Activated CD4-positive, alpha-beta T cell treated with anti-CD3 and anti-CD28 coated beads, Interleukin-10, Interleukin-2, amounts not matched to agents 100 ng/mL and 50 ng/mL, durations not matched to agents 16 hours and 8 hours (primary cell): ENCODE results near the gene CUTA.
"Not testable (repeated sequence)": the region's sequence is repeated elsewhere in the genome, so short reads cannot be mapped to it uniquely, and the experiment has no call there.

Experiments
- DNase-seq: peaks from one replicate; pipeline ENCODE4 v3.0.0-alpha.2; 2020

The CUTA gene

DNA sequence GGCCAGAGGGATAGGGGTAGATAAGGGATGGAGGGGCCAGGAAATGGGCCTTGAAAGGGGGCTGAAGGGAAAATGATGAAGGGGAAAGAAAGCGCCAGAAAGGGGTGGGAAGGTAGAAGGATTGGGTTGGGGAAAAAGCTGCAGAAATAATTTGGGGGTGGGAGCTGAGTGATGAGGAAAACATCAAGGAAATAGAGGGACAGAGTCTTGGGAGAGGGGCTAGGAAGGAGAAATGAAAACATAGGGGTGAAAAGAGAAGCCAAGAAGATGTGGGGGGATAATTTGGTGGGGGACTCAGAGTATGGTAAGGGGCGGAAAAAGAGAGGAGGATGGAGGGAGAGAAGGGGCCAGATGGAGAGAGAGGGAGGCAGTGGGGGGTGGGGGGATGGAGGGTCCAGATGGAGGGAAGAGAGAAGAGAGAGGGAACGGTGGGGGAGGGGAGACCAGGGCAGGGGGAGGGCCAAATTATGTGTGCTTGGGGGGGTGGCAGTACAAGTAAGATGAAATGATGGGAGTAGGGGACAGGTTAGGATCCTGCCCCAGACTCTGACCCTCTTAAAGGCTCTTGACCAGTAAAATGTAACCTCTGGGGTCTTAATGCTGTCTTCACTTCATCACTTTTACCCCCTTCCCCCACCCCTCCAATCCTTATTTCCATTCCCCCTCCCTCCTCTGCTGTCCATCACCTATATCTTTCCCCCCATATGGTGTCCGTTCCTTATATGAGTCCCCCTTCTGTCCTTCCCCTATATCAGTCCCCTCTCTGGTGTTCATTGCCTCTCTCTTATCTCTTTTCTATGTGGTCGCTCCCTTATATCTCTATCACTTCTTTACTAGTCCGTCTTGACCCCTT lies 2.8 kb upstream of the CUTA start:
- no peak for DNase-seq

DNA sequence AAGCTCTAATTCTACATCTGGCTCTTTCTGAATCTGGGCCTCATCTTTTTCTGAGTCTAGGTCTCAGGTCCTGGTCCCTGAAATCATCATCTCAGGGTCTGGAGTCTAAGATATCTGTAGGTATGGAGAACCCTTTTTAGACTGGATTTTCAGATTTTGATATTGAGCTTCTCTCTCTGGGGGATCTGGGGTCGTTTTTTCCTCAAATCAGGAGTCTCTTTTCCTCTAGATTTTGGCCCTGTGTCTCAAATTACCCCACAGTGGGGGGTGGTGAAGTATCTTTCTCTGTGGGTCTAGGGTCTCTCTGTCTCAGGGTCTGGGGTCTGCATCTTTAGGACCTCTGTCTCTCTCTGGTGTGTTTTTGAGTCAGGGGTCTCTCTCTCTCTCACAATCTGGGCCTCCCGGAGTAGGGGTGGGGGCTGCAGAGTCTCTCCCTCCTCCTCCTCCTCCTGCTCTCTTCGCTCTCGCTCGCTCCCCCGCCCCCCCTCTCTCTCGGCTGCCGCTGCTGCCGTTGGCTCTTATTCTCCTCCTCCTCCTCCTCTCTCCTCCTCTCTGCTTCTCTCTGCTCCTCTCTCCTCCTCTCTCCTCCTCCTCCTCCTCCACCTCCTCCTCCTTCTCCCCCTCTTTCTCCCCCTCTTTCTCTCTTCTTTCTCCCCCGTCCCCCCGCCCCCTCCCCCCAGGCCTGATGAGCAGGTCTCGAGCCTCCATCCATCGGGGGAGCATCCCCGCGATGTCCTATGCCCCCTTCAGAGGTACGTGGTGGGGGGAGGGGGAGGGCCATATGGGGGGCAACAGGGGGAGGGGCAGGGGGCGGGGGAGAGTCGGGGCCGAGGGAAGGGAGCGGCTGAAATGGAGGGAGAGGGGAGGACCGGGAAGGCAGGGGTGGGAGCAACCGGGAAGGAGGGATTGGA lies 1.9 kb upstream of the CUTA start, which contains the start of gene SYNGAP1:
TSS of gene SYNGAP1 (plus strand) at position 486 of the 911 bp plus-strand sequence. CDS start at position 686, 200 bp downstream.
- DNase-seq = peak; percentile 60

DNA sequence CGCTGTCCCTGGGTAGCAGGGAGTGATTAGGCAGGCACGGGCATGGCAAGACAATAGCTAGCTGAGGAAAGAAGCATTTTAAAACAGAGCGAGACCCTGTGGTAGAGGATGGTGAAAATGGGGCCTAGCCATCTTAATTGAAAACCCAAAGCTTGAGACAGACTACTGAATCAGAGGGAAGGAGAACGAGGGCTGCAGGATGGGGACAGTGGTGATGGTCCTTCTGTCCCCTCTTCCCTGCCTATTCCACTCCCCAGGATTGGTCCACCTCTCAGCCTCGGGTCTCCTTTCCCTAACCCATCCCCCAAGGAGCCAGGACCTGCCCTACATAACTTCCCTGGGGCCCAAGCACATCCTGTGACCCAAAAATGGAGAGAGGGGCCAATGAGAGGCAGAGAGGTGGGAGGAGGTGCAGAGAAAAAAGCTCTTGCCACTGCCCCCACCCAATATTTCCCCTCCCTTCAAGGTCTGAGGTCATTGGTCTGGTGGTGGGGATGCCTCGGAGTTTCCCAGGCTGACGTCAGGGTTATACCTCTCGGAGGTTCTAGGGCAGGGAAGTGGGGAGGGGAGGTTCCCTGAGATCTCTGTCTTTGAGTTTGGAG lies 884 bp upstream of the CUTA start:
- peak; percentile 83 for DNase-seq

DNA sequence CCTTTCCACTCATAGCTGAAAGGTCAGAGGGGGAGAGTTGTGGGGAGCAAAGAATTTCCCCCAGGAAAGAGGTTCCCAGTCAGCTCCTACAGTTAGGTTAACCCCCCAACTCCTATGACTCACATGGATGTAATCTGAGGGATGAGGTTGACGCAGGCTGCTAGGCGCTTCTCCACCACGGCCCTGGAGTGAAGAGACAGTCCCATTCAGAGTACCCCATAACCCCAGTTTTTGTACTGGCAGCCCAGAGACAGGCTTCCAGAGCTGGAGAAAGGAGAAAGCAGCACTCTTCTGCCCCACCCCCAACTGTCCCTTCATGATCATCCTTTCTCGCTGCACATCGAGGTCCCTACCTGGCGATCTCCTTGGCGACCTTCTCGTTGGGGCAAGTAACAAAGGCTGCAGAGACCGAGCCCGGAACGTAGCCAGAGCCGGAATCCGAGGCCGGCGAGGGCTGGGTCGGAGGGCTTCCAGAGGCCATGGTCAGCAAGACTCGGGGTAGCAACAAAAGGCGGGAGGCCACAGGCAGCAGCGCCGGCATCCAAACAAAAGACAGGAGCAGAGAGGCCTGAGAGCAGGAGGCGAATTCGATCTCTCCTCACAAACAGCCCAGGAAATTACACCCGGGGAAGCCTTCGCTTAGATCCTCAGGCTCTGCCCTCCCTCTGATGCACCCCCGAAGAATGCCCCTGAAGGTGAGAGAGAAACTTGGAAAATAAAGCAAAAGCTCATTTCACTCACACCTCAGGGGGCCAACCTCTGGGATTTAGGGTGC lies 592 bp downstream of the CUTA start:
- DNase-seq = peak; percentile 30

DNA sequence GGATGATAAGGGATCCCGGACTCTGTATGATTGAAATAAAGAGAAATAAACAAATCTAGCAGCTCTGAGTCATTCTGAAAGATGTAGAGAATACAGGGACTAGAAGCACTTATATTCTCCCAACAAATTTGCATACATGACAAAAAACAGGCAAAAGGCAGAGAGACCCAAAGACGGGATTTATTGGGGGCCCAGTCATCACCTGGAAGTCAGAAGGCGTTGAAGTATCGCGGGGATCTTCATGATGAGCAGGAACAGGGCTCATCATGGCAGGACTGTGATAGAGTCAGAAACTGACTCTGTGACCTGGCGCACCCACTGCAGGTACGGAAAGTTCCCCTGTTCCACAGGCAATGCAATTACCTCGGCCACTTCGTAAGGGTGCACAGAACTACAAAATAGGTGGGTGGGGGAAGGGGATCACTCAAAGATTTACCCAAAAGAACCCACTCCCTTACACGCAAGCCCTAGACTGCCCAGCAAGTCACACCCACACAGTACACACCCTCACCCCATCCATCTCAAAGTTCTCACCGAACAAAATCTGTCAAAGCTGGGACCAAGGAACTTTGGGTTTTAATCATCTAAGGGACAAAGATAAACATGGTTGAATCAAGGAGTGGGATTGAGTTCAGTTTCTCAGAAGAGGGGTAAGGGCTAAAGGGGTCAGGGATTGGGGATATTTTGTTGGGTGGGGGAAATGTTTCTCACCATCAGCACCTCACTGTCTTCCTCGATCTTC lies 1.4 kb downstream of the CUTA start:
- peak; percentile 75 for DNase-seq

DNA sequence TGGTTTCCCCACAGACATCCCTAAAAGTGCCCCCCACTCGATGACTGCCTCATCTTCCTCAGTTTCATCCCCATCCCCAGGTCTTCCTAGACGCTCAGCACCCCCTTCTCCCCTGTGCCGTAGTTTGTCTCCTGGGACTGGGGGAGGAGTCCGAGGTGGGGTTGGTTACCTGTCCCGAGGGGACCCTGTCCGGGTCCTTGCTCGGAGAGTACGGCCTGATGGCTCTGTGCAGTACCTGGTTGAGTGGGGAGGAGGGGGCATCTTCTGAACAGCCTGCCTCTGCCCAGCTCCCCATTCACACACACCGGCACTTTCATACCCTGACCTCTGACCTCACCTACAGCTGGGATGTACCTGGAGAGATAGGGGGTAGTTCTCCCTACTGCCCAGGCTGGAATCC lies 2.1 kb downstream of the CUTA start:
- DNase-seq = no peak

DNA sequence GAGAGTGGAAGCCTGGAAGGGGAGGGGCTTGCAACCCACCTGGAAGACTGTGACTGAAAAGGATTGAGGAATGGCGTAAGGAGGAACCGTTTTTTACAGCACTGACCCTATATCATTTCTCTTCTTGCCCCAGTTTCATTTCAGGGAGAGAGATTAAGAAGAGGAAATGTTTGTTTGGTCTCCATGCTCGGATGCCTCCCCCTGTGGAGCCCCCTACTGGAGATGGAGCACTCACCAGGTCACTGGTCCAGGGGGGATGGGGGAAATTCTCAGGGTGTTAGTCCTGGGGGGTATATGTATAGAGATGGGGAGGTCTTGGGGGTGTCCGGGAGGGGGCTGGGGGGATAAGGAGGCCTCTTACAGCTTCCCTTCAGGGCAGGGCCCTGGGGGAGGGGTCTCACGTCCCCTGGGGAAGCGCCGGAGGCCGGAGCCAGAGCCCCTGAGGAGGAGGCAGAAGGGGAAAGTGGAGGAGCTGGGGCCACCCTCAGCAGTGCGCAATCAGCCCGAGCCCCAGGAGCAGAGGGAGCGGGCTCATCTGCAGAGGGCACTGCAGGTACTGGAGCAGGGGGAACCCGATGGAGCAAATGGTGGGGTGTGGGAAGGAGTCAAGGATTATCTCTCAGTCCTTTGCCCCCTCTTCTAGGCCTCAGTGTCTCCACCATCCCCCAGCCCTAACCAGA lies 3.2 kb downstream of the CUTA start:
- DNase-seq = no peak

DNA sequence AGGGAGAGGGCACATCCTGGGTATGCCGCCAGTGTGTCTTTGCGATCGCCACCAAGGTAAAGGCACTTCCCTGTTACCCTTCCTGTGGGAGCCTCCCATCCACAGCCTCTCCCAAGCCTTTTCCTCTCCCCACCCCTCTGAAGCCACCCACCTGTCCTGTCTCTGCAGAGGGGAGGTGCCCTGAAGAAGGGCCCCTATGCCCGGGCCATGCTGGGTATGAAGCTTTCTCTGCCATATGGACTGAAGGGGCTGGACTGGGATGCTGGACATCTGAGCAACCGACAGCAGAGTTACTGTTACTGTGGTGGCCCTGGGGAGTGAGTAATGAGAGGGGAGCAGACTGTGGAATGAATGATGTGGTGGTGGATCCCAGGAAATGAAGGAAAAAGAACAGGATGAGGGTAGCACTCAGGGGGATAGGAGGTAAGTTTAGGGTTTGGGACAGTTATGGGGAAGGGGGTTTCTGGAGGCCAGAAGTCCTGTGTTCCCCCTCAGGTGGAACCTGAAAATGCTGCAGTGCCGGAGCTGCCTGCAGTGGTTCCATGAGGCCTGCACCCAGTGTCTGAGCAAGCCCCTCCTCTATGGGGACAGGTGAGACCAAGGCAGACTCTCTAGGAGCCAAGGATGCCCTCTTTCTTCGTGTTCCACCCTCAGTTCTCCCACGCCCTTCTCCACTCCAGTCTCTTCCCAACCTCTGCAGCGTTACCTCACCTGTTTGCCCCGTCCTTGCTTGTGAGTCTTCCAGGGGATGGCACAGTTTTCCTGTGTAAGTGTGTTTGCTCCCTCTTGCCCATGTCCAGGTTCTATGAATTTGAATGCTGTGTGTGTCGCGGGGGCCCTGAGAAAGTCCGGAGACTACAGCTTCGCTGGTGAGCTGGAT lies 4.4 kb downstream of the CUTA start:
- no peak for DNase-seq

DNA sequence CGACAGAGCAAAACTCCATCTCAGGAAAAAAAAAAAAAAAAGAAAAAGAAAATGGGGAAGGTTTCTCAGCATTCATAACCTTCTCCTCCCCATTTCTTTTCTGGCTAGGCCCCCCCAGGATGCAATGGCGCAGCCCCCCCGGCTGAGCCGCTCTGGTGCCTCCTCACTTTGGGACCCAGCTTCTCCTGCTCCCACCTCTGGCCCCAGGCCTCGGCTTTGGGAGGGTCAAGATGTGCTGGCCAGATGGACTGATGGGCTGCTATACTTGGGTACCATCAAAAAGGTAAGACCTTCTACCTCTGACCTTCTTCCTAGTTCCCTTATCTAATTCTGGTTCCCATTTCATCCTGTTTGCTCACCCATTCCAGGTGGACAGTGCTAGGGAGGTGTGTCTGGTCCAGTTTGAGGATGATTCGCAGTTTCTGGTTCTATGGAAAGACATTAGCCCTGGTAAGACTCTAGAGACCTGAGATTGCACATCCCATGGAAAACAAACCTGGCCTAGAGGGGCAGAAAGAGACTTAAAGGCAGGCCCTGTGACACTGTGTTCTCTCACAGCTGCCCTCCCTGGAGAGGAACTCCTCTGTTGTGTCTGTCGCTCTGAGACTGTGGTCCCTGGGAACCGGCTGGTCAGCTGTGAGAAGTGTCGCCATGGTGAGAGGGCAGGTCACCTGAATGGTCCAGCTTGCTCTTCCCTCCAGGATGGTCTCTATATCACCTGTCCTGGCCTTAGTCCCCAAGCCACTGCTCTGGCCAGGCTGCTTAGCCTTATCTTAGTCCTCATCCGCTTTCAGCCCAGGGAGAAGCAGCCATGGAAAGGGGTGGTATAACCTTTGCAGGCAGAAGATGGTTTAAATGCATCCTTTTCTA lies 5.5 kb downstream of the CUTA start:
- no peak for DNase-seq

DNA sequence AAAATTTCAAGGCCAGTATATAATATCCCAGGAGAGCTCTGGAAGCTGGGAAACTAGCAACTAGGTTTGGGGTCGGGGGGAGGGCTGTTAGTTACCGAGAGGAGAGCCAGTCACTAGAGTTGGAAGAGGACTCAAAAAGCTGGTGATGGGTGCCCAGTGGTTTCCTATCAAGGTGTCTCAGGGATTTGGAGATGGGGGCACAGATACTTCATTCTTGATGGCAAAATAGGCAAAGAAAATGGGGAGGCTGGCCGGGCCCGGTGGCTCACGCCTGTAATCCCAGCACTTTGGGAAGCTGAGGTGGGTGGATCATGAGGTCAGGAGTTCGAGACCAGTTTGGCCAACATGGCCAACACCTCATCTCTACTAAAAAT lies 6.3 kb downstream of the CUTA start:
- DNase-seq = no peak

DNA sequence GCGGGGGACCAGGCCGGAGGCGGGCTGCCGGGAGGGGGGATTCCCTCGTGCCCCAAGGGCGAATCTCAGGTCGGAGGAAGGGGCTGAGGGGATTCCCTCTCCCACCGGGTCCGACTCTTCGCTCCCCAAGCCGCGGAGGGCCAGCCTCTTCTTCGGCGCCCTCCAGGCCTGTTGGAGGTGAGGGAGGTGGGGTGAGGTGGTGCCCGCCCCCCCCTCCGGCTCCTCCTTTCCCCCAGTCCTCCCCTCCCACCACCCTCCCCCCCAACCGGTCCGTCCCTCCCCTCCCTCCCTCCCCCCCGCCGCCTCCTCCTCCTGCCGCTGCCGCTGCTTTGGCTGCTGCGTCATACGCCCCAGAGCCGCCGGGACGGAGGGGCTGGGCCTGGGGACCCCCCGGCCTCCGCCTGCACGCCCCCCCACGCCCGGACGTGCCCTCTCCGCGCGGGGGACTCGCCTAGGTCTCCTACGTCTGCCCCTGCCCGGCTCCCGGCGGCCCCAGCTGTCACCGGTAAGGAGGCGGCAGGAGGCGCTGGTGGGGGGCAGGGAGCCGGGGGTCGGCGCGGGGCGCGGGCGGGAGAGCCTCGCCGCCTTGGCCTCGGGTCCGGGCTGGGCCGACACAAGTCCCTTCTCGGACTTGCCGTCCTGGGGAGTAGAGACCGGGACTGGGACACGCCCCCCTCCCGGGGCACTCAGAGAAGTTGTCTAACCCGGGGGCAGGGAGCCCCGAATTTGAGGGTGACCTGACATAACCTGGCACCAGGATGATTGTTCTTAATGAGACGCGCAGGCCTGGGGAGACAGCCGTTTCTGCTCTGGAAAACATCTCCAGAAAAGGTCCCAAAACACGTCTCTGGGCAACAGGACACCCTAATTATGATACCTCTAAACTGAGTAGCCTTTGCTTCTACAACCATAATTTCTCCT lies 6.9 kb downstream of the CUTA start, which contains the start of gene PHF1:
TSS of gene PHF1 (plus strand) at position 304 of the 921 bp plus-strand sequence. CDS start 1,250 bp downstream, outside the sequence.
- DNase-seq = no peak

DNA sequence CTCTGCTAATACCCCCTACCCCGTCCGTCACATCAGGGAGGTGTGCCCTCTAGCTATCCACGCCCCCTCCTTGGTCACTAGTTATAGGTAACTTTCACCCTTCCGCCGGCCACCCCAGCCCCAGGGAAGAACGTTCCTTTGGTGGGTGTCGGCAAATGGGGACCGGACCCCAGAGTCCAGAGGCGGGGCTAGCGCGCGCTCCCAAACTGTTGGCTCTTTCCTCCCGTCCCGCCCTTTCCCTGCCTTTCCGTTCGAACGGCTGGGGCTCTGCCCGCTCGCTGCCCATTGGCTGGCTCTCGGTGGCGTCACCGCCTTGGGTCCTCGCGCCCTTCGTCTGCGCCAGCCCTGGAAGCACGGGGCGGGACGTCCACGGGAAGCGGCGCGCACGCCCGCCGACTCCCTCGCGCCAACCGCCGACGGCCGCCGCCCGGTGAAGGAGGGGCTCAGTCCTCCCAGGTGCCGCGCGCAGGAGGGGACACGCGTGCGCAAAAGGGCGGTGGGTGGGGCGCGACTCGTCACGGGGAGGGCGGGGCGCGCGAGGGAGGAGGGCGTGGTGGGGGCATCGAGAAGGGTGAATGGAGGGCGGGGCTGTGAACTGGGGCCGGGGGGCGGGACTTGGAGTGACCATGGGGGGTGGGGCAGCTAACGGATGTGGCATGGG lies 7.7 kb downstream of the CUTA start:
- peak; percentile 99 for DNase-seq

DNA sequence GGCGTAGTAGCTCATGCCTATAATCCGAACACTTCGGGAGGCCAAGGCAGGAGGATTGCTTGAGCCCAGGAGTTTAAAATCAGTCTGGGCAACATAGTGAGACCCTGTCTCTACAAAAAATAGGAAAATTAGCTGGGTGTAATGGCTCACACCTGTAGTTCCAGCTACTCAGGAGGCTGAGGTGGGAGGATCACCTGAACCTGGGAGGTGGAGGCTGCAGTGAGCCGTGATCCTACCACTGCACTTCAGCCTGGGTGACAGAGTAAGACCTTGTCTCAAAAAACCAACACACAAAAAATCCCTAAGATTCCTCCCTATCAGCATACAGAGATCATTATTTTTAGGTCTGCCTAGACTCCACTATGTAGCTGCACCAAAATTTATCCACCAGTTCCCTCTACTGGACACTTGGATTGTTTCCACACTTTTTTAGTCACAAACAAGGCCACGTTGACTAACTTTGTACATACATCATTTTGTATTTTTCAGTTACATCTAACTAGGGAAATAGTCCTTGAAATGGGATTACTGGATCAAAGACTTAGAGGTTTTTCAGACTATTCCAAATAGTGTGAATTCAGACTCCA lies 10.7 kb downstream of the CUTA start:
- no peak for DNase-seq

DNA sequence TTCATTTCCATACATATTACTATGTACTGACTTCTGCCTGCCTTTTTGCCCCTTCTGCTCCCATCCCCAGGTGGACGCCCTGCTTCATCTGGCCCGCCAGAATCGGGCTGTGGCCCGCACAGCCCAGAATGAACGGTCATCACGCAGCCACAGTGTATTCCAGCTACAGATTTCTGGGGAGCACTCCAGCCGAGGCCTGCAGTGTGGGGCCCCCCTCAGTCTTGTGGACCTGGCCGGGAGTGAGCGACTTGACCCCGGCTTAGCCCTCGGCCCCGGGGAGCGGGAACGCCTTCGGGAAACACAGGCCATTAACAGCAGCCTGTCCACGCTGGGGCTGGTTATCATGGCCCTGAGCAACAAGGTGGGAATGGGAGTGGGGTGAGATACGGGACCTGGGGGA lies 11.8 kb downstream of the CUTA start:
- DNase-seq = no peak

DNA sequence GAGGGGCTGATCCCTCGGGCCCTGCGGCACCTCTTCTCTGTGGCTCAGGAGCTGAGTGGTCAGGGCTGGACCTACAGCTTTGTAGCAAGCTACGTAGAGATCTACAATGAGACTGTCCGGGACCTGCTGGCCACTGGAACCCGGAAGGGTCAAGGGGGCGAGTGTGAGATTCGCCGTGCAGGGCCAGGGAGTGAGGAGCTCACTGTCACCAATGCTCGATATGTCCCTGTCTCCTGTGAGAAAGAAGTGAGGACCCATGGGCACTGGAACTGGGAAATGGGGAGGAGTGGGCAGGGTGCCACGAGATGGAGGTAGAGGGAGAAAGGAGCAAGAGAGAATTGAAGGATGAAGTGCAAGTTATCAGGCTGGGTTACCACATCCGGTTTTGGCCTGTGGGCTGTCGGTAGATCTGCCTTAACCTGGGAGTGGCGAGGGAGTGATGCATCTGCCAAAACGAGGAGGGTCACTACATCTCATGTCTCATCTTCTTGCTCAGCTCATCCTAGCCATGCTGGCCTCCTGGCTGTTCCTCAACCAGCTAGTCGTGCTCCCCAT lies 12.4 kb downstream of the CUTA start:
- DNase-seq = no peak

DNA sequence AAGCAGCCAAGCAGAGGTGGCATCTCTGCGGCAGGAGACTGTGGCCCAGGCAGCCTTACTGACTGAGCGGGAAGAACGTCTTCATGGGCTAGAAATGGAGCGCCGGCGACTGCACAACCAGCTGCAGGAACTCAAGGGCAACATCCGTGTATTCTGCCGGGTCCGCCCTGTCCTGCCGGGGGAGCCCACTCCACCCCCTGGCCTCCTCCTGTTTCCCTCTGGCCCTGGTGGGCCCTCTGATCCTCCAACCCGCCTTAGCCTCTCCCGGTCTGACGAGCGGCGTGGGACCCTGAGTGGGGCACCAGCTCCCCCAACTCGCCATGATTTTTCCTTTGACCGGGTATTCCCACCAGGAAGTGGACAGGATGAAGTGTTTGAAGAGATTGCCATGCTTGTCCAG lies 13.0 kb downstream of the CUTA start:
- DNase-seq = no peak

DNA sequence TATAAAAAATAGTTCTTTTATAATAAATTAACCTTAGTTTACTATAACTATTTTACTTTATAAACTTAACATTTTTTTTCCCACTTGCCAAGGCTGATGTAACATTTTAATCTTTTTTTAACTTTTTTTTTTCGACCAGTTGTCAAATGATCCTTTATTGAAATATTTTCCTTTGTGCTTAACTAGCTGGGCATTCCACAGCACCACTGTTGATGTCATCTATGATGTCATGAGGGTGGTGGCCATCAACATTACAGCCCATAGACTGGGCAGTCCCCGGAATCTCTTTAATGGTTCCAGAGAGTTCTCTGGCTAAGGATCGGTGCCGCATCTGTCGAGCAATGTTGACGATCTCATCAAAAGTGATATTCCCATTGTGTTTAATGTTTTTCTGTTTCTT lies 18.0 kb downstream of the CUTA start:
- DNase-seq = not testable (repeated sequence)
